ENCODE measurements around the gene REG4.
A peak's percentile ranks its signal among the peaks of the same experiment; 100 is the strongest.

Gene REG4

DNA sequence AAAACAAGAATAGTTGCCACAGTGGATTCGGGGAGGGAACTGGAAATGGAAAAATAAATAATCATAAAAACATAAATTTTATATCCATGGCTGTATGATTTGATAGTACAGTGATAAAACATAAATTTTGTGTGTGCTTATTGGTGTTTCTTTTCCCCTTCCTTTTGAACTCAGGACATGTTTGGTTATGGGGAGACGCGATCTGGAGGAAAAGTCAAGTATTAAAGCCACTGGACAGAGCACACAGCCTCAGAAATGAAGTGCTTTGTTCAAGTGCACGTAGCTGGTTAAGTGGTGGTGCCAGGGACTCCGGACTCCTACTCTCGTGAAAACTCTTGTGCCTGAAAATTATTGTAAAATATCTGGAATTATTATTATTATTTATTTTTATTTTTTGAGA lies 32.9 kb downstream of the REG4 start:
- WGBS (ENCODE audit: extremely low coverage, insufficient coverage, low lambda C conversion rate) = no CpG with 5 or more reads among the region's 6 CpGs

DNA sequence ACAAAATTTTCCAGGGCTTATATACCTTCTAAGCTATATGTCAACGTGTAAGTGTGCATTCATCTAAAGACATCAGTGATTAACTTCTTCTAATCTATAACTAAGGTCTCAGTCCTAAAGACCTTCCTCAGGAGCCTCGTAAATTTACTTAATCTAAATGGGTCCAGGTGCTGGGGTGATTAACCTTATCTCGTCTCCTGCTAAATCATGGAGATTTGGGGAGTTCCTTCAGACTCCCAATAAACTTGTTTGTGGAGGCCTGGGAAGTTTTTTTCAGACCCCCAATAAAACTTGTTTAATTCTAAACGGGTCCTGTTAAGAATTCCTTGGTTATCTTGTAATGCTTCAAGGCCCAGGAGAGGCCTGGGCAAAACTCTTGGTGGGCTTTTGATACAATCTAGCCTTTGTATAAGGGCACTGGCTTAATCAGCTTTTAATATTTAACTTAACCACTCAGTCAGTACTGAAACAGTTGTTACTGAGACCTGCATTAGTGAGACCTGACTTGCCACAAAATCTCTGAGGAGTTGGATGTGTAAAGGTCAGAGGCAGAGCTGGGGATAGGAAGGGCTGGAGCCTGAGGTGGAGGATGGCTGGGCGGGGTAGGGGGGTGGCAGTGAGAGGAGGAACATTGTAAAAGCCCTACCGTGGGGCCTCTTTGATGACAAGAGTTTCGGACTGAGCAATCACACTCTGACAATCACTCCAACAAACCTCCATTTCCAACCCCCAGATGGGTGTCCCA lies 36.3 kb downstream of the REG4 start:
- no peak overlapping the region for H3K4me2 ChIP-seq (ENCODE audit: low read length)
- H3K23ac ChIP-seq (ENCODE audit: low read length) = no peak overlapping the region
- no peak overlapping the region for H4K8ac ChIP-seq (ENCODE audit: low read depth, low read length)
- H3K36me3 ChIP-seq (ENCODE audit: control insufficient read depth, insufficient read depth, low read length) = no peaks in the 10 kb centered on the region
- no peaks in the 10 kb centered on the region for H3K79me1 ChIP-seq (ENCODE audit: low read length)
- H3K27me3 ChIP-seq (ENCODE audit: insufficient read depth, low read length, poor library complexity) = no peaks in the 10 kb centered on the region
- no peak overlapping the region for H2BK120ac ChIP-seq (ENCODE audit: low read depth, low read length)
- H3K9ac ChIP-seq (ENCODE audit: low read length) = no peak overlapping the region
- no peak overlapping the region for H2AK5ac ChIP-seq (ENCODE audit: low read length)
- H3K79me2 ChIP-seq (ENCODE audit: control insufficient read depth, insufficient read depth, low read length) = no peaks in the 10 kb centered on the region
- no peak overlapping the region for H3K56ac ChIP-seq (ENCODE audit: low read length)
- no peak overlapping the region for H3K27ac ChIP-seq (ENCODE audit: low read depth, low read length)
- no peak overlapping the region for H3K4ac ChIP-seq (ENCODE audit: low read depth, low read length)
- H3K18ac ChIP-seq (ENCODE audit: low read length) = no peak overlapping the region
- DNase-seq = no peak
- H2BK15ac ChIP-seq (replicated peaks; ENCODE audit: low read depth) = no peak overlapping the region
- no peak overlapping the region for H4K5ac ChIP-seq (ENCODE audit: low read length)
- peaks cover 10% of the 10 kb centered on the region for H3K4me1 ChIP-seq (ENCODE audit: control insufficient read depth, low read depth, low read length)
- WGBS (ENCODE audit: extremely low coverage, insufficient coverage, low lambda C conversion rate) = no CpG with 5 or more reads among the region's 7 CpGs
- H3K4me3 ChIP-seq (ENCODE audit: low read length) = no peak overlapping the region
- no peak overlapping the region for H2BK5ac ChIP-seq (ENCODE audit: low read length)

More for the DNA sequence above, 32.9 kb downstream of the REG4 start:
- Histone ChIP-seq H4K8ac (ENCODE audit: low read depth, low read length) (no peak overlapping the region), H3K56ac (ENCODE audit: low read length) (no peak overlapping the region), H3K27me3 (ENCODE audit: insufficient read depth, low read length, poor library complexity) (no peaks in the 10 kb centered on the region), H3K27ac (ENCODE audit: low read depth, low read length) (no peak overlapping the region), H3K4ac (ENCODE audit: low read depth, low read length) (no peak overlapping the region), H2AK5ac (ENCODE audit: low read length) (no peak overlapping the region), H3K18ac (ENCODE audit: low read length) (no peak overlapping the region), H4K5ac (ENCODE audit: low read length) (no peak overlapping the region), H3K79me1 (ENCODE audit: low read length) (no peaks in the 10 kb centered on the region), H3K4me3 (ENCODE audit: low read length) (no peak overlapping the region), H3K4me2 (ENCODE audit: low read length) (no peak overlapping the region), H2BK120ac (ENCODE audit: low read depth, low read length) (no peak overlapping the region), H2BK15ac (replicated peaks; ENCODE audit: low read depth) (no peak overlapping the region), H3K9ac (ENCODE audit: low read length) (no peak overlapping the region), H3K23ac (ENCODE audit: low read length) (no peak overlapping the region), H3K79me2 (ENCODE audit: control insufficient read depth, insufficient read depth, low read length) (no peaks in the 10 kb centered on the region), H2BK5ac (ENCODE audit: low read length) (no peak overlapping the region), H3K36me3 (ENCODE audit: control insufficient read depth, insufficient read depth, low read length) (no peaks in the 10 kb centered on the region), H3K4me1 (ENCODE audit: control insufficient read depth, low read depth, low read length) (peaks cover 7% of the 10 kb centered on the region)
- no peak for DNase-seq

DNA sequence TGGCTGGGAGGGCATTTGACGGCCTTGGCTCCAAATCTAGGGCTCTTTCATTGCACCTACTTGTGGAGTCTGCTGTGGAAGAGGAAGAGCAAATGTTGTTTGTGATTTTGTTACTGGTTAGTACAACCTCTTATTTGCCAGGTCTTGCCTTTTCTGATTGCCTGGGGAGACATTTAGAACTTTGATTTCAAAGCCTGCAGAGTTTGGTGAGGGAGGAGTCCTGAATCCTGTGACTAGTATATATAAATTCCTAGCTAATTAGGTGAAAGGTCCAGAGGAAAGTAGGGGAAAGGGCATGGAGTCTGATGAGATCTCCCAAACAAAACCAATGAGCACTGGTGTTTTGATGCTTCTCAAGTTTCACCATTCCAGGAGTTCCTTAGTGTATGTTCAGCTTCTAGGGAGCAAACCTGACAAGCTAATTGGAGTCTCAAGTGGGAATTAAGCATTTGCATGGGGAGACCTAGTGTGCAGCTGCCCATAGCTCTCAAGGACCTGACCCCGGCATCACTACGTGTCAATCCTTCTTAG lies 37.5 kb downstream of the REG4 start:
- Histone ChIP-seq H3K27ac (ENCODE audit: low read depth, low read length) (no peak overlapping the region), H3K23ac (ENCODE audit: low read length) (no peak overlapping the region)
- WGBS (ENCODE audit: extremely low coverage, insufficient coverage, low lambda C conversion rate) = no CpG with 5 or more reads among the region's 3 CpGs

DNA sequence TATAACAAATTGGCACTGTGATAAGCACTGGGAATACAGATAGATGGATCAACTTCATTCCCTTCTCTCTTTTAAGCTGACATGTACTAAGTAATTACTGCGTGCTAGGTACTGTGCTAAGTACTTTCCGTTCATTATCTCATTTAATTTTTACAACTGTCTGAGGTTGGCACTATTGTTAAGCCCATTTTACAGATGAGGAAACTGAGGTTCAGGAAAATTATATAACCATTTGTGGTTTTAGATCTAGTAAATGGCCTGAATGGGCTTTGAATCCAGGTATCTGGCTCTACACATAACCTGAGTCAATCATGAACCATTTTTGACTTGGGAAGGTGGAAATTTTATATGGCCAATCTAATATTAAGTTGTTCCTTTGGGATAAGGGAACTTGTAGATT lies 39.0 kb downstream of the REG4 start:
- H2BK15ac ChIP-seq (replicated peaks; ENCODE audit: low read depth) = no peak overlapping the region
- no peaks in the 10 kb centered on the region for H3K79me2 ChIP-seq (ENCODE audit: control insufficient read depth, insufficient read depth, low read length)
- no peak overlapping the region for H3K9ac ChIP-seq (ENCODE audit: low read length)
- H3K23ac ChIP-seq (ENCODE audit: low read length) = no peak overlapping the region
- H3K18ac ChIP-seq (ENCODE audit: low read length) = no peak overlapping the region
- no peak overlapping the region for H3K4ac ChIP-seq (ENCODE audit: low read depth, low read length)
- H3K4me1 ChIP-seq (ENCODE audit: control insufficient read depth, low read depth, low read length) = peaks cover 10% of the 10 kb centered on the region
- H2BK5ac ChIP-seq (ENCODE audit: low read length) = no peak overlapping the region
- H2AK5ac ChIP-seq (ENCODE audit: low read length) = no peak overlapping the region
- H3K27me3 ChIP-seq (ENCODE audit: insufficient read depth, low read length, poor library complexity) = no peaks in the 10 kb centered on the region
- H4K5ac ChIP-seq (ENCODE audit: low read length) = no peak overlapping the region
- no peak overlapping the region for H3K4me2 ChIP-seq (ENCODE audit: low read length)
- no peak overlapping the region for H2BK120ac ChIP-seq (ENCODE audit: low read depth, low read length)
- no peak for DNase-seq
- H4K8ac ChIP-seq (ENCODE audit: low read depth, low read length) = no peak overlapping the region
- no peak overlapping the region for H3K27ac ChIP-seq (ENCODE audit: low read depth, low read length)
- WGBS (ENCODE audit: extremely low coverage, insufficient coverage, low lambda C conversion rate) = no CpG with 5 or more reads among the region's 2 CpGs
- H3K4me3 ChIP-seq (ENCODE audit: low read length) = no peak overlapping the region
- no peak overlapping the region for H3K56ac ChIP-seq (ENCODE audit: low read length)
- H3K36me3 ChIP-seq (ENCODE audit: control insufficient read depth, insufficient read depth, low read length) = no peaks in the 10 kb centered on the region
- H3K79me1 ChIP-seq (ENCODE audit: low read length) = no peaks in the 10 kb centered on the region

More for the DNA sequence above, 37.5 kb downstream of the REG4 start:
- H4K8ac ChIP-seq (ENCODE audit: low read depth, low read length) = no peak overlapping the region
- H3K79me1 ChIP-seq (ENCODE audit: low read length) = no peaks in the 10 kb centered on the region
- peak overlapping the region; percentile 12 for H3K56ac ChIP-seq (ENCODE audit: low read length)
- no peak overlapping the region for H3K4ac ChIP-seq (ENCODE audit: low read depth, low read length)
- no peak overlapping the region for H2AK5ac ChIP-seq (ENCODE audit: low read length)
- no peaks in the 10 kb centered on the region for H3K36me3 ChIP-seq (ENCODE audit: control insufficient read depth, insufficient read depth, low read length)
- DNase-seq = peak; percentile 85
- H3K79me2 ChIP-seq (ENCODE audit: control insufficient read depth, insufficient read depth, low read length) = no peaks in the 10 kb centered on the region
- H3K4me3 ChIP-seq (ENCODE audit: low read length) = no peak overlapping the region
- H3K4me2 ChIP-seq (ENCODE audit: low read length) = no peak overlapping the region
- H3K4me1 ChIP-seq (ENCODE audit: control insufficient read depth, low read depth, low read length) = peaks cover 10% of the 10 kb centered on the region
- H3K9ac ChIP-seq (ENCODE audit: low read length) = no peak overlapping the region
- no peak overlapping the region for H2BK120ac ChIP-seq (ENCODE audit: low read depth, low read length)
- no peak overlapping the region for H2BK5ac ChIP-seq (ENCODE audit: low read length)
- no peak overlapping the region for H4K5ac ChIP-seq (ENCODE audit: low read length)
- H3K27me3 ChIP-seq (ENCODE audit: insufficient read depth, low read length, poor library complexity) = no peaks in the 10 kb centered on the region
- H3K18ac ChIP-seq (ENCODE audit: low read length) = no peak overlapping the region
- no peak overlapping the region for H2BK15ac ChIP-seq (replicated peaks; ENCODE audit: low read depth)

DNA sequence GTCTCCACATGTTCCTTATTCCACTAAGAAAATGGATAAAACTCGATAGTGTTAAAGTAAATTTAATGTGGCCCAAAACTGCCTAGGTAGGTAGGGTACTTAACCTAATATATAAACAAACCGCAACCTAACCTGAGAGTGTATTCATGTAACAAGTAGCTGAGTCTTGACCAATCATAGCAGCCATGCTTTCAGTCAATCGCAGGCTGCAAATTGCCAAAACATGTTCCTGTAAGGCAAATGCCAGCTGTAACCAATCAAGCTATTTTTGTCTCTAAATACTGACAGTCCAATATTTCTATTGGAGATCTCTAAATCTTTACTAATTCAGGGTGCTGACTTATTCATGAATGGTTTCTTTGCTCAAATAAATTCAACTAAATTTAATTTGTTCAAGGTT lies 39.5 kb downstream of the REG4 start:
- Histone ChIP-seq H3K4me1 (ENCODE audit: control insufficient read depth, low read depth, low read length) (peaks cover 10% of the 10 kb centered on the region), H3K79me1 (ENCODE audit: low read length) (no peaks in the 10 kb centered on the region)

More for the DNA sequence above, 39.5 kb downstream of the REG4 start:
- Histone ChIP-seq H3K18ac (ENCODE audit: low read length) (no peak overlapping the region), H3K9ac (ENCODE audit: low read length) (no peak overlapping the region), H2BK120ac (ENCODE audit: low read depth, low read length) (no peak overlapping the region), H2BK5ac (ENCODE audit: low read length) (no peak overlapping the region), H3K23ac (ENCODE audit: low read length) (no peak overlapping the region), H3K36me3 (ENCODE audit: control insufficient read depth, insufficient read depth, low read length) (no peaks in the 10 kb centered on the region), H3K27ac (ENCODE audit: low read depth, low read length) (no peak overlapping the region), H3K4ac (ENCODE audit: low read depth, low read length) (no peak overlapping the region), H4K5ac (ENCODE audit: low read length) (no peak overlapping the region), H3K79me2 (ENCODE audit: control insufficient read depth, insufficient read depth, low read length) (no peaks in the 10 kb centered on the region), H3K4me2 (ENCODE audit: low read length) (no peak overlapping the region), H3K27me3 (ENCODE audit: insufficient read depth, low read length, poor library complexity) (no peaks in the 10 kb centered on the region), H3K56ac (ENCODE audit: low read length) (no peak overlapping the region), H2AK5ac (ENCODE audit: low read length) (no peak overlapping the region), H2BK15ac (replicated peaks; ENCODE audit: low read depth) (no peak overlapping the region), H4K8ac (ENCODE audit: low read depth, low read length) (no peak overlapping the region), H3K4me3 (ENCODE audit: low read length) (no peak overlapping the region)
- DNase-seq = no peak
- no CpG with 5 or more reads among the region's 3 CpGs for WGBS (ENCODE audit: extremely low coverage, insufficient coverage, low lambda C conversion rate)
